ENCODE results near the gene NEUROD2.

NEUROD2 gene

DNA sequence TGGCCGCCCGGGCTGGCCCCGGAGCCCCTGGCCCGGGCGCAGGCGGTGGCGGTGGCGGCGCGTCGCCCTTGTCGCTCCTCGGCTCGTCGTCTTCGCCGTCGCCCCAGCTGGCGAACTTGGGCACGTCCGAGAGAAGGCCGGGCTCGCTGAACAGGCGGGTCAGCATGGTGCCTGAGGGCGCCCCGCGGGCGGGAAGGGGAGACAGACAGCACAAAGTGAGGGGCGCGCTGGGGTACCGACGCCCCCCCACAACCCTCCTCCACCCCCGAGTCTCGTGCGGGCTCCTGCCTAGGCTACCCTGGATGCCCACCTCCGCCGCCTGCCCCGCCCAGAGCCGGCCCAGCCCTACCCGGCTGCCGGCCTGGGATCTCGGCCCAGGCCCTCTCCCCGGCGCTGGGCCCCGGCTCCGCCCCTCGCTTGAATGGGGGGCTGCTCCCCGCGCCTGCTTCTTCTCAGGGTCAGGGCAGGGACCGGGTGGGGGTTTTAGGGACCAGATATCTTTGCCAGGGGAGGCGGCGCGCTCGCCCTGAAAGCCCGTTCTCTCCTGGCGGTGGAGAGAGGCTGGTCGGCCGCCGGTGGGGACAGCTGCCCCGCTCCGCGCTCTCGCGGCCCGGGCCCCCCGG, 1.2 kb downstream of the NEUROD2 start (continued):
- no peak for TF ChIP-seq ZNF704 (tag by site-specific recombination; IDR thresholded peaks at IDR 0.05)
- peak; percentile 37; the same call in 1 of the 2 replicates for TF ChIP-seq ZSCAN30 (tag by site-specific recombination; IDR thresholded peaks at IDR 0.05)
- no peak for TF ChIP-seq WT1 (tag by site-specific recombination; IDR thresholded peaks at IDR 0.05)
- TF ChIP-seq, protein P1, sequence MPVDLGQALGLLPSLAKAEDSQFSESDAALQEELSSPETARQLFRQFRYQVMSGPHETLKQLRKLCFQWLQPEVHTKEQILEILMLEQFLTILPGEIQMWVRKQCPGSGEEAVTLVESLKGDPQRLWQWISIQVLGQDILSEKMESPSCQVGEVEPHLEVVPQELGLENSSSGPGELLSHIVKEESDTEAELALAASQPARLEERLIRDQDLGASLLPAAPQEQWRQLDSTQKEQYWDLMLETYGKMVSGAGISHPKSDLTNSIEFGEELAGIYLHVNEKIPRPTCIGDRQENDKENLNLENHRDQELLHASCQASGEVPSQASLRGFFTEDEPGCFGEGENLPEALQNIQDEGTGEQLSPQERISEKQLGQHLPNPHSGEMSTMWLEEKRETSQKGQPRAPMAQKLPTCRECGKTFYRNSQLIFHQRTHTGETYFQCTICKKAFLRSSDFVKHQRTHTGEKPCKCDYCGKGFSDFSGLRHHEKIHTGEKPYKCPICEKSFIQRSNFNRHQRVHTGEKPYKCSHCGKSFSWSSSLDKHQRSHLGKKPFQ (tag by site-specific recombination; IDR thresholded peaks at IDR 0.05) = no peak
- TF ChIP-seq, protein P2, sequence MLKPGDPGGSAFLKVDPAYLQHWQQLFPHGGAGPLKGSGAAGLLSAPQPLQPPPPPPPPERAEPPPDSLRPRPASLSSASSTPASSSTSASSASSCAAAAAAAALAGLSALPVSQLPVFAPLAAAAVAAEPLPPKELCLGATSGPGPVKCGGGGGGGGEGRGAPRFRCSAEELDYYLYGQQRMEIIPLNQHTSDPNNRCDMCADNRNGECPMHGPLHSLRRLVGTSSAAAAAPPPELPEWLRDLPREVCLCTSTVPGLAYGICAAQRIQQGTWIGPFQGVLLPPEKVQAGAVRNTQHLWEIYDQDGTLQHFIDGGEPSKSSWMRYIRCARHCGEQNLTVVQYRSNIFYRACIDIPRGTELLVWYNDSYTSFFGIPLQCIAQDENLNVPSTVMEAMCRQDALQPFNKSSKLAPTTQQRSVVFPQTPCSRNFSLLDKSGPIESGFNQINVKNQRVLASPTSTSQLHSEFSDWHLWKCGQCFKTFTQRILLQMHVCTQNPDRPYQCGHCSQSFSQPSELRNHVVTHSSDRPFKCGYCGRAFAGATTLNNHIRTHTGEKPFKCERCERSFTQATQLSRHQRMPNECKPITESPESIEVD (tag by site-specific recombination; IDR thresholded peaks at IDR 0.05) = no peak
- no peak for TF ChIP-seq ZNF645 (tag by site-specific recombination; IDR thresholded peaks at IDR 0.05)
- no peak for TF ChIP-seq ZNF19 (tag by site-specific recombination; IDR thresholded peaks at IDR 0.05; ENCODE audit: low read depth)
- TF ChIP-seq, protein P3, sequence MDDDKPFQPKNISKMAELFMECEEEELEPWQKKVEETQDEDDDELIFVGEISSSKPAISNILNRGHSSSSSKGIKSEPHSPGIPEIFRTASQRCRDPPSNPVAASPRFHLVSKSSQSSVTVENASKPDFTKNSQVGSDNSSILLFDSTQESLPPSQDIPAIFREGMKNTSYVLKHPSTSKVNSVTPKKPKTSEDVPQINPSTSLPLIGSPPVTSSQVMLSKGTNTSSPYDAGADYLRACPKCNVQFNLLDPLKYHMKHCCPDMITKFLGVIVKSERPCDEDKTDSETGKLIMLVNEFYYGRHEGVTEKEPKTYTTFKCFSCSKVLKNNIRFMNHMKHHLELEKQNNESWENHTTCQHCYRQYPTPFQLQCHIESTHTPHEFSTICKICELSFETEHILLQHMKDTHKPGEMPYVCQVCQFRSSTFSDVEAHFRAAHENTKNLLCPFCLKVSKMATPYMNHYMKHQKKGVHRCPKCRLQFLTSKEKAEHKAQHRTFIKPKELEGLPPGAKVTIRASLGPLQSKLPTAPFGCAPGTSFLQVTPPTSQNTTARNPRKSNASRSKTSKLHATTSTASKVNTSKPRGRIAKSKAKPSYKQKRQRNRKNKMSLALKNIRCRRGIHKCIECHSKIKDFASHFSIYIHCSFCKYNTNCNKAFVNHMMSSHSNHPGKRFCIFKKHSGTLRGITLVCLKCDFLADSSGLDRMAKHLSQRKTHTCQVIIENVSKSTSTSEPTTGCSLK (tag by site-specific recombination; IDR thresholded peaks at IDR 0.05) = no peak
- TF ChIP-seq, protein P4, sequence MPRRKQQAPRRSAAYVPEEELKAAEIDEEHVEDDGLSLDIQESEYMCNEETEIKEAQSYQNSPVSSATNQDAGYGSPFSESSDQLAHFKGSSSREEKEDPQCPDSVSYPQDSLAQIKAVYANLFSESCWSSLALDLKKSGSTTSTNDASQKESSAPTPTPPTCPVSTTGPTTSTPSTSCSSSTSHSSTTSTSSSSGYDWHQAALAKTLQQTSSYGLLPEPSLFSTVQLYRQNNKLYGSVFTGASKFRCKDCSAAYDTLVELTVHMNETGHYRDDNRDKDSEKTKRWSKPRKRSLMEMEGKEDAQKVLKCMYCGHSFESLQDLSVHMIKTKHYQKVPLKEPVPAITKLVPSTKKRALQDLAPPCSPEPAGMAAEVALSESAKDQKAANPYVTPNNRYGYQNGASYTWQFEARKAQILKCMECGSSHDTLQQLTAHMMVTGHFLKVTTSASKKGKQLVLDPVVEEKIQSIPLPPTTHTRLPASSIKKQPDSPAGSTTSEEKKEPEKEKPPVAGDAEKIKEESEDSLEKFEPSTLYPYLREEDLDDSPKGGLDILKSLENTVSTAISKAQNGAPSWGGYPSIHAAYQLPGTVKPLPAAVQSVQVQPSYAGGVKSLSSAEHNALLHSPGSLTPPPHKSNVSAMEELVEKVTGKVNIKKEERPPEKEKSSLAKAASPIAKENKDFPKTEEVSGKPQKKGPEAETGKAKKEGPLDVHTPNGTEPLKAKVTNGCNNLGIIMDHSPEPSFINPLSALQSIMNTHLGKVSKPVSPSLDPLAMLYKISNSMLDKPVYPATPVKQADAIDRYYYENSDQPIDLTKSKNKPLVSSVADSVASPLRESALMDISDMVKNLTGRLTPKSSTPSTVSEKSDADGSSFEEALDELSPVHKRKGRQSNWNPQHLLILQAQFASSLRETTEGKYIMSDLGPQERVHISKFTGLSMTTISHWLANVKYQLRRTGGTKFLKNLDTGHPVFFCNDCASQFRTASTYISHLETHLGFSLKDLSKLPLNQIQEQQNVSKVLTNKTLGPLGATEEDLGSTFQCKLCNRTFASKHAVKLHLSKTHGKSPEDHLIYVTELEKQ (tag by site-specific recombination; IDR thresholded peaks at IDR 0.05; ENCODE audit: borderline replicate concordance) = no peak
- TF ChIP-seq ZSCAN16 (tag by site-specific recombination; IDR thresholded peaks at IDR 0.05) = no peak
- TF ChIP-seq, protein P5, sequence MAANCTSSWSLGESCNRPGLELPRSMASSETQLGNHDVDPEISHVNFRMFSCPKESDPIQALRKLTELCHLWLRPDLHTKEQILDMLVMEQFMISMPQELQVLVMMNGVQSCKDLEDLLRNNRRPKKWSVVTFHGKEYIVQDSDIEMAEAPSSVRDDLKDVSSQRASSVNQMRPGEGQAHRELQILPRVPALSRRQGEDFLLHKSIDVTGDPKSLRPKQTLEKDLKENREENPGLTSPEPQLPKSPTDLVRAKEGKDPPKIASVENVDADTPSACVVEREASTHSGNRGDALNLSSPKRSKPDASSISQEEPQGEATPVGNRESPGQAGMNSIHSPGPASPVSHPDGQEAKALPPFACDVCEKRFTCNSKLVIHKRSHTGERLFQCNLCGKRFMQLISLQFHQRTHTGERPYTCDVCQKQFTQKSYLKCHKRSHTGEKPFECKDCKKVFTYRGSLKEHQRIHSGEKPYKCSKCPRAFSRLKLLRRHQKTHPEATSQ (tag by site-specific recombination; IDR thresholded peaks at IDR 0.05) = no peak
- 0 out of 2 replicates have a peak, but pooled peaks have one; percentile 30 for TF ChIP-seq PATZ1 (tag by site-specific recombination; IDR thresholded peaks at IDR 0.05)
- TF ChIP-seq ZNF610 (tag by site-specific recombination; IDR thresholded peaks at IDR 0.05; ENCODE audit: borderline replicate concordance) = no peak
- no peak for TF ChIP-seq ZBTB21 (tag by site-specific recombination; IDR thresholded peaks at IDR 0.05)
- TF ChIP-seq, protein P6, sequence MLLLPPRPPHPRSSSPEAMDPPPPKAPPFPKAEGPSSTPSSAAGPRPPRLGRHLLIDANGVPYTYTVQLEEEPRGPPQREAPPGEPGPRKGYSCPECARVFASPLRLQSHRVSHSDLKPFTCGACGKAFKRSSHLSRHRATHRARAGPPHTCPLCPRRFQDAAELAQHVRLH (tag by site-specific recombination; IDR thresholded peaks at IDR 0.05) = no peak
- TF ChIP-seq, protein P7, sequence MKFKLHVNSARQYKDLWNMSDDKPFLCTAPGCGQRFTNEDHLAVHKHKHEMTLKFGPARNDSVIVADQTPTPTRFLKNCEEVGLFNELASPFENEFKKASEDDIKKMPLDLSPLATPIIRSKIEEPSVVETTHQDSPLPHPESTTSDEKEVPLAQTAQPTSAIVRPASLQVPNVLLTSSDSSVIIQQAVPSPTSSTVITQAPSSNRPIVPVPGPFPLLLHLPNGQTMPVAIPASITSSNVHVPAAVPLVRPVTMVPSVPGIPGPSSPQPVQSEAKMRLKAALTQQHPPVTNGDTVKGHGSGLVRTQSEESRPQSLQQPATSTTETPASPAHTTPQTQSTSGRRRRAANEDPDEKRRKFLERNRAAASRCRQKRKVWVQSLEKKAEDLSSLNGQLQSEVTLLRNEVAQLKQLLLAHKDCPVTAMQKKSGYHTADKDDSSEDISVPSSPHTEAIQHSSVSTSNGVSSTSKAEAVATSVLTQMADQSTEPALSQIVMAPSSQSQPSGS (tag by site-specific recombination; IDR thresholded peaks at IDR 0.05; ENCODE audit: low read depth) = no peak
- TF ChIP-seq SP3 (tag by site-specific recombination; IDR thresholded peaks at IDR 0.05) = peak; percentile 52
- no peak for TF ChIP-seq KLF17 (tag by site-specific recombination; IDR thresholded peaks at IDR 0.05)
- no peak for TF ChIP-seq ZNF48 (tag by site-specific recombination; IDR thresholded peaks at IDR 0.05)
- TF ChIP-seq ZNF544 (tag by site-specific recombination; IDR thresholded peaks at IDR 0.05) = no peak

Measured in HEK293 (cell line).